Stimulated activated naive CD8-positive, alpha-beta T cell treated with anti-CD3 and anti-CD28 coated beads, Interleukin-15, Interleukin-2, amounts not matched to agents 100 ng/mL and 50 ng/mL, for 24 hours (primary cell): ENCODE results near the gene SQSTM1.
A peak's percentile ranks its signal among the peaks of the same experiment; 100 is the strongest.

Experiments used
- H3K27ac Mint-ChIP-seq: one replicate; pipeline ENCODE4 v1.8.0; 2021; ENCODE audit warnings: mild to moderate bottlenecking, mixed read lengths
- H3K27me3 Mint-ChIP-seq: one replicate; pipeline ENCODE4 v1.8.0; 2021; ENCODE audit warnings: mixed read lengths
- H3K36me3 Mint-ChIP-seq: one replicate; pipeline ENCODE4 v1.8.0; 2021; ENCODE audit warnings: low read depth, mixed read lengths
- H3K4me1 Mint-ChIP-seq: one replicate; pipeline ENCODE4 v1.8.0; 2021; ENCODE audit warnings: low read depth, mixed read lengths
- H3K4me3 Mint-ChIP-seq: one replicate; pipeline ENCODE4 v1.8.0; 2021; ENCODE audit warnings: mild to moderate bottlenecking, mixed read lengths
- H3K9me3 Mint-ChIP-seq: one replicate; pipeline ENCODE4 v1.8.0; 2021; ENCODE audit warnings: mixed read lengths

Gene SQSTM1

DNA sequence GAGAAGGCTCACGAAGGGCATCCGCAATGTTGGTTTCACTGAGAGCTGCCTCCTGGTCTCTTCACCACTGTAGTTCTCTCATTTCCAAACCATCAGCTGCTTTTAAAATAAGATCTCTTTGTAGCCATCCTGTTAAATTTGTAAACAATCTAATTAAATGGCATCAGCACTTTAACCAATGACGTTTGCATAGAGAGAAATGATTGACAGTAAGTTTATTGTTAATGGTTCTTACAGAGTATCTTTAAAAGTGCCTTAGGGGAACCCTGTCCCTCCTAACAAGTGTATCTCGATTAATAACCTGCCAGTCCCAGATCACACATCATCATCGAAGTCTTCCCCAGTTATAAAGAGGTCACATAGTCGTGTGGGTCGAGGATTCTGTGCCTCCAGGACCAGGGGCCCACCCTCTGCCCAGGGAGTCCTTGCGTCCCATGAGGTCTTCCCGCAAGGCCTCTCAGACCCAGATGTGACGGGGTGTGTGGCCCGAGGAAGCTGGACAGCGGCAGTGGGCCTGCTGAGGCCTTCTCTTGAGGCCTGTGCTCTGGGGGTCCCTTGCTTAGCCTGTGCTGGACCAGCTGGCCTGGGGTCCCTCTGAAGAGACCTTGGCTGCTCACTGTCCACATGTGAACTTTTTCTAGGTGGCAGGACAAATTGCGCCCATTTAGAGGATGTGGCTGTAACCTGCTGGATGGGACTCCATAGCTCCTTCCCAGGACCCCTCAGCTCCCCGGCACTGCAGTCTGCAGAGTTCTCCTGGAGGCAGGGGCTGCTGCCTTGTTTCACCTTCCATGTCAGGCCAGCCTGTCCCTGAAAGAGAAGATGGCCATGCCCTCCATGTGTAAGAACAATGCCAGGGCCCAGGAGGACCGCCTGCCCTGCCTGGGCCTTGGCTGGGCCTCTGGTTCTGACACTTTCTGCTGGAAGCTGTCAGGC lies 16.6 kb downstream of the SQSTM1 start:
- H3K4me3 Mint-ChIP-seq = no peak overlapping the region
- peak overlapping the region; percentile 80 for H3K27ac Mint-ChIP-seq
- no peaks in the 10 kb centered on the region for H3K27me3 Mint-ChIP-seq

GRCh38 chr5:179839328-179840256 lies 18.9 kb downstream of the SQSTM1 start:
- peaks cover 16% of the 10 kb centered on the region for H3K4me1 Mint-ChIP-seq
- no peaks in the 10 kb centered on the region for H3K9me3 Mint-ChIP-seq
- H3K4me3 Mint-ChIP-seq = no peak overlapping the region
- no peak overlapping the region for H3K27ac Mint-ChIP-seq
- H3K27me3 Mint-ChIP-seq = no peaks in the 10 kb centered on the region
- peaks cover 41% of the 10 kb centered on the region for H3K36me3 Mint-ChIP-seq

More for the DNA sequence above, 16.6 kb downstream of the SQSTM1 start:
- peaks cover 49% of the 10 kb centered on the region for H3K36me3 Mint-ChIP-seq
- H3K9me3 Mint-ChIP-seq = no peaks in the 10 kb centered on the region
- peaks cover 16% of the 10 kb centered on the region for H3K4me1 Mint-ChIP-seq

DNA sequence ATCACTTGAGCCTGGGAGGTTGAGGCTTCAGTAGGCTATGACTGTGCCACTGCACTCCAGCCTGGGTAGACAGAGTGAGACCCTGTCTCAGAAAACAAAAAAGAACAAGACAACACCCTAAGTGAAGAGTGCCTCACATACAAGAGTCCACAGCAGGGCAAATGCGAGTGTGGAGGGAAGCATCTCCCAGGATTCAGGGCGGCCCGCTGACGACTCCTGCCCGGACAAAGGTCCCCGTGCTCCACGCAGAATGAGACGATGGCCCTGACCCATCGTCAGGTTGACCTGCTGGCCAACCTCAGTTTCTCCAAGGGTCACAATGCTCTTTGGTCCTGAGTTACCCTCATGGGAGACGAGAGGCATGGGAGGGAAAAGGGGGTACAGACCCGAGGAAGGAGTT lies 19.6 kb downstream of the SQSTM1 start:
- Mint-ChIP-seq H3K4me3 (no peak overlapping the region), H3K27ac (no peak overlapping the region), H3K9me3 (peaks cover 5% of the 10 kb centered on the region), H3K27me3 (no peaks in the 10 kb centered on the region), H3K36me3 (peaks cover 45% of the 10 kb centered on the region), H3K4me1 (peaks cover 16% of the 10 kb centered on the region)

DNA sequence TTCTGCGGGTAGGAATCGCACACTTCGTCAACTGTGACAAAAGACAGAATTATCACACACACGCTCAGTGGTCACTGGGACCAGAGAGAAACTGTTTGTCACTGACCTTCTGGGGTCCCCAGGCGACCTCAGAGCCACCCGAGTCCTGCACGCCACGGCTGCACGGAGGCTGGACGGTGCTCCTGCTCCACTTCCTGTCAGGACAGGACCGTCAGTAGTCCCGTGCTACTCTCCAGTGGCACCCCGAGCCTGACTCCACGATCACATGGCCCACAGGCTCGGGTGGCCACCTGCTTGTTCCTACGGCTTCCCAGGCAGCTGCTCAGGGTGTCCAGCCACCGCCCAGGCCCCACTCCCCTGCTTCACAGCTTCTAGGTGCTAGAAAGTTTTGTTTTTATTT lies 20.1 kb downstream of the SQSTM1 start:
- no peak overlapping the region for H3K4me3 Mint-ChIP-seq
- peaks cover 16% of the 10 kb centered on the region for H3K4me1 Mint-ChIP-seq
- H3K9me3 Mint-ChIP-seq = peaks cover 5% of the 10 kb centered on the region
- H3K36me3 Mint-ChIP-seq = peaks cover 41% of the 10 kb centered on the region
- no peaks in the 10 kb centered on the region for H3K27me3 Mint-ChIP-seq
- no peak overlapping the region for H3K27ac Mint-ChIP-seq

DNA sequence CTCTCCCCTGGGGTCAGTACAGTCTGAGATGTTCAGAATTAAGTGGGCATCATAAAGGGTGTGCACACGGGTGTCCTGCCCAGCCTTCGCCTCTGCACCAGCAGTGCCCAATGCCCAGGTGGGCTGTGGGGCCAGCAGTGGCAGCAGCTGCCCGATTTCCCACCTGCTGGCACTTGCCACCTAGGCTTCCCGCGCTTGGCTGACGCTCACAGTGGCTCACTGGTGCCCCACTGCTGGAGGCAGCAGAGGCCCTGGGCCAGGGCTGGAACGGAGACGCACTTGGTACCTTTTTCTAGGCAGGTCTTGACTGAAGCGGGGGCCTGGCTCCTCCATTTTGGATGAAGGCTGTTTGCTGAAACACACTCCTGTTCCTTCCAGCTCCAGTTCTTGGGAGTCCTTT lies 20.9 kb downstream of the SQSTM1 start:
- Mint-ChIP-seq H3K36me3 (peaks cover 41% of the 10 kb centered on the region), H3K27me3 (no peaks in the 10 kb centered on the region), H3K4me3 (no peak overlapping the region), H3K4me1 (peaks cover 8% of the 10 kb centered on the region), H3K9me3 (peaks cover 5% of the 10 kb centered on the region), H3K27ac (no peak overlapping the region)

DNA sequence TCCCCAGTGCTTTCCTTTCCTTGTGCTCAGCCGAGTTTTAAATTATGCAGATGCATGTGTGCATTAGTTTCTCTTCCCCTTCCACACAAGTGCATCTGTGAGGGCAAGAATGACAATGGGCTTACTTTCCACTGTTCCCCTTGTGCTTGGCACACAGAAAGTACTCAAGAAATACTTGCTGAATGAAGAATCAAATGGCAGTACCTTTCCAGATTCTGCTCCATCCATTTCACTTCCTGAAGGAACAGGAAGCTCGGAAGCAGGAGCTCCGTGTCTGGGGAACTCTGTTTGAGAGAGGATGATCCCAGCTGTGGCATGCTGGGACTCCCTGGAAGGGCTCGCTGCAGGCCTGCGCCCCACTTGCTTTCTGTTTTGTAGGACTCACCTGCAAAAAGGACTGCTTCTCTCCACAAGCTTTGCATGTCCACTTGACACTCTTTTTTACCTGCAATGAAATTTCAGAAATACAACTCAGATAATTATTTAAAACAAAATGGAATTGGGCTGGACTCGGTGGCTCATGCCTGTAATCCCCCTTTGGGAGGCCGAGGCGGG lies 32.4 kb downstream of the SQSTM1 start:
- H3K27ac Mint-ChIP-seq = no peak overlapping the region
- H3K4me3 Mint-ChIP-seq = no peak overlapping the region
- H3K36me3 Mint-ChIP-seq = peaks cover 16% of the 10 kb centered on the region

DNA sequence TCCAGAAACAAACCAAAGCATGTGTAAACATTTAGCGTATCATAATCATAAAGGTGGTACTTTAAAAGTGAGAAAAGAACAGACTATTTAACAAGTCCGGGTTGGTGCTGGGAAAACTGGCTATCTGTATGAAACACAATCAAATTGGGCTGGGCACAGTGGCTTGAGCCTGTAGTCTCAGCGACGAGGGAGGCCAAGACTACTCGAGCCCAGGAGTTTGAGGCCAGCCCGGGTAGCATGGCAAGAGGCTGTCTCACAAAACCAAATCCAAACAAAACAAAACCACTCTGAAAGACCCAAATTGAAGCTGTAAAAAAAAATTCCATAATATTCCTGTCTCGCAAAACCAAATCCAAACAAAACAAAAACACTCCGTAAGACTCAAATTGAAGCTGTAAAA lies 33.7 kb downstream of the SQSTM1 start:
- Mint-ChIP-seq H3K4me1 (peaks cover 28% of the 10 kb centered on the region), H3K27ac (no peak overlapping the region), H3K9me3 (no peaks in the 10 kb centered on the region), H3K4me3 (no peak overlapping the region), H3K27me3 (no peaks in the 10 kb centered on the region), H3K36me3 (peaks cover 16% of the 10 kb centered on the region)

More for the DNA sequence above, 32.4 kb downstream of the SQSTM1 start:
- no peaks in the 10 kb centered on the region for H3K27me3 Mint-ChIP-seq
- H3K9me3 Mint-ChIP-seq = no peaks in the 10 kb centered on the region
- peaks cover 26% of the 10 kb centered on the region for H3K4me1 Mint-ChIP-seq

GRCh38 chr5:179858241-179858585 lies 37.5 kb downstream of the SQSTM1 start:
- Mint-ChIP-seq H3K27ac (peak overlapping the region; percentile 85), H3K4me3 (peak overlapping the region; percentile 94), H3K9me3 (no peaks in the 10 kb centered on the region), H3K27me3 (no peaks in the 10 kb centered on the region), H3K36me3 (peaks cover 9% of the 10 kb centered on the region), H3K4me1 (peaks cover 29% of the 10 kb centered on the region)

DNA sequence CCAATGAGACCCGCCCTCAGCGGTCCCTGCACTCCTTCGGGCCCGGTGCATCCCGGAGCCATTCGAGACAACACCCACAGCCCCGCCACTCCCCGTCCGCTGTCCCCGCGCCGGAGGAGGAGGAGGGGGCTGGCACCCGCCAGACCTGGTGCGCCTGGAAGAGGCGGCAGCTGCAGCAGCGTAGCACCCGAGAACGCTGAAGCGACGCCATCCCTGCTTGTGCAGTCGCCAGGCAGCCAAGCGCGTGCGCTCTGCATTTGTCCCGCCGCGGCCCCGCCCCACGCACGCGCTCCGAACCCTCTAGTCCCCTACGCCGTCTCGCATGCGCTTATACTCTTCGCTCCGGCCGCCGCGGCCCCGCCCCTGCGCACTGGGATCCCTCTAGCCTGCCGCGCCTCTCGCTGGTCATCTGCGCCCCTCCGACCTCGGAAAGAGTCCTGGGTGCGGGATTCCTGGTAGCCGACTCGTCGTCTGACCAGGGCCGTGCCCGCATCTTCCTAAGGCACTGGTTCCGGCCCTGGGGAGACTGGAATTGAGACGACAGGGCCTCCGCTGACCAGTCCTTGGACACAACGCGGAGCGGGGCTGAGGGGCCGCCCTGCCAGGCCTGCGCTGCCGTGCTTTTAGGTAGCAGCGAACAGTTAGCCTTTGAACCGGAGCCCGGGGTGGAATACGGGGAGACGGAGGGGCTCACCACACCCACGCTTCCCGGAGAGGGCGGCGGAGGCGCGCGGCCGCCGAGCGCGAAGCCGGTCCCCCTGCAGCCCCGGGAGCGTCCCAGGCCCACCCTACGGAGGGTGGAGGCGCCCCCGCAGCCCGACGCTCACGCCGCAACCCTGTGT lies 38.1 kb downstream of the SQSTM1 start, which contains the start of gene MRNIP:
TSS of gene MRNIP (minus strand) at position 232 of the 842 bp plus-strand sequence. CDS start at position 211, 21 bp downstream.
- H3K27ac Mint-ChIP-seq = peak within 1 kb of the TSS; percentile 85

GRCh38 chr5:179860301-179860700 lies 39.6 kb downstream of the SQSTM1 start:
- Mint-ChIP-seq H3K9me3 (no peaks in the 10 kb centered on the region), H3K4me1 (peaks cover 23% of the 10 kb centered on the region), H3K27ac (no peak overlapping the region), H3K4me3 (peak overlapping the region; percentile 31), H3K27me3 (no peaks in the 10 kb centered on the region), H3K36me3 (peaks cover 26% of the 10 kb centered on the region)

More for the DNA sequence above, 38.1 kb downstream of the SQSTM1 start, which contains the start of gene MRNIP:
- peak within 1 kb of the TSS; percentile 94 for H3K4me3 Mint-ChIP-seq
- no peaks in the 10 kb centered on the region for H3K27me3 Mint-ChIP-seq
- H3K36me3 Mint-ChIP-seq = peaks cover 15% of the 10 kb centered on the region
- peaks cover 27% of the 10 kb centered on the region for H3K4me1 Mint-ChIP-seq
- no peaks in the 10 kb centered on the region for H3K9me3 Mint-ChIP-seq

DNA sequence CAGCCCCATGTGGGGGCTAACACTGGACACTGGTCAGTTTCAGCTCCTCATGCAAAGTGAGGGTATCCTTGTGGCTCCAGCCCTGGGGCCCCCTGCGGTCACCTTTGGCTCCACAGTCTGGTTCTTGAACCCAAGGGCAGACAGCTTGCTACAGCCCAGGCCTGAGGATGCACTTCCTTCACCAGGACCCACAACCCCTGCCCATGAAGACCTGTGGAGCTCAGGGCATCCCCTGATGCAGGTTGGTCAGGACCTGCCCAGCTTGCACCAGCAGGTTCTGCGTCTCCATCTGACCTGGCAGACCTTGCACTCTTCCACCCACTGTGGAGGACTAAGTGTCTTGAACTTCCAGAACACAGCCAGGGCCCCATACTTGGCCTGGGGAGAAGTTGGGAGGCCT lies 41.6 kb downstream of the SQSTM1 start:
- H3K4me1 Mint-ChIP-seq = peaks cover 22% of the 10 kb centered on the region
- H3K27me3 Mint-ChIP-seq = no peaks in the 10 kb centered on the region
- no peak overlapping the region for H3K4me3 Mint-ChIP-seq
- no peak overlapping the region for H3K27ac Mint-ChIP-seq
- H3K36me3 Mint-ChIP-seq = peaks cover 33% of the 10 kb centered on the region
- H3K9me3 Mint-ChIP-seq = no peaks in the 10 kb centered on the region

DNA sequence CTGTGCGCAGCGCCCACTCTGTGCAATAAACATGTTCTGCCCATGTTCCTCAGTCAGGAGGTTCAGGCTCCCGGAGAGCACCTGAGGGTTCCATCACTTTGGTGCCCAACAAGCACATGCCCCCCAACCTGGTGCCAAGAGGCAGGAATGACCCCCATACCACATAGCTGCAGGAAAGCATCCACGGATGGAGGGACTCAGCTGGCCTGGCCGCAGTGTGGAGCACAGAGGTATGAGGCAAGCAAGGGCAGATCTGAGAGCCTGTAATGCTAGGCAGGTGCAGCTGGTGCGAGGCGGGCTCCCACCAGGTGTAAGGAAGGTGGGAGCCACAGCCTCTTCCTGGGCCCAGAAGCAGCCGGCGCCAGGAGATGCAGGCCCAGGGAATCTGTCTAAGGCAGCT lies 42.2 kb downstream of the SQSTM1 start:
- Mint-ChIP-seq H3K4me3 (no peak overlapping the region), H3K36me3 (peaks cover 34% of the 10 kb centered on the region), H3K9me3 (no peaks in the 10 kb centered on the region), H3K27me3 (no peaks in the 10 kb centered on the region), H3K27ac (no peak overlapping the region), H3K4me1 (peaks cover 16% of the 10 kb centered on the region)

- H3K4me3 Mint-ChIP-seq = no peak overlapping the region
- no peaks in the 10 kb centered on the region for H3K27me3 Mint-ChIP-seq
- H3K9me3 Mint-ChIP-seq = no peaks in the 10 kb centered on the region
- no peak overlapping the region for H3K27ac Mint-ChIP-seq
- peaks cover 39% of the 10 kb centered on the region for H3K36me3 Mint-ChIP-seq
- H3K4me1 Mint-ChIP-seq = peaks cover 13% of the 10 kb centered on the region
Measured at GRCh38 chr5:179863449-179864085, 42.9 kb downstream of the SQSTM1 start.
